DMS53 treated with DMSO at 0.1 percent for 48 hours (cell line): ENCODE measurements around the gene UTP3.
"Not testable (repeated sequence)": the region's sequence is repeated elsewhere in the genome, so short reads cannot be mapped to it uniquely, and the experiment has no call there.

ENCODE experiments used
- DNase-seq: peaks from one replicate; lab custom pipeline; 2025; ENCODE audit not compliant: unreplicated experiment; lab: John Stamatoyannopoulos, UW

The UTP3 gene

GRCh38 chr4:70682142-70682541 is 6.2 kb upstream of the UTP3 start:
- not testable (repeated sequence) for DNase-seq

- no peak for DNase-seq
Measured at GRCh38 chr4:70687392-70687791, 940 bp upstream of the UTP3 start.

- no peak for DNase-seq
Measured at GRCh38 chr4:70688795-70689231, 481 bp downstream of the UTP3 start.

GRCh38 chr4:70691661-70692060 is 3.3 kb downstream of the UTP3 start:
- no peak for DNase-seq

GRCh38 chr4:70694633-70695032 is 6.3 kb downstream of the UTP3 start:
- DNase-seq = not testable (repeated sequence)

- DNase-seq = not testable (repeated sequence)
Measured at GRCh38 chr4:70698435-70698834, 10.1 kb downstream of the UTP3 start.

GRCh38 chr4:70700712-70701111 is 12.4 kb downstream of the UTP3 start:
- DNase-seq = no peak

- DNase-seq = no peak
Measured at GRCh38 chr4:70701271-70701670, 12.9 kb downstream of the UTP3 start.

GRCh38 chr4:70702592-70702991 is 14.3 kb downstream of the UTP3 start:
- not testable (repeated sequence) for DNase-seq

- DNase-seq = no peak
Measured at GRCh38 chr4:70703619-70704214, 15.4 kb downstream of the UTP3 start.

GRCh38 chr4:70704215-70704930 is 16.0 kb downstream of the UTP3 start:
- peak; percentile 46 for DNase-seq

- DNase-seq = no peak
Measured at GRCh38 chr4:70704931-70705182, 16.5 kb downstream of the UTP3 start.

- peak; percentile 46 for DNase-seq
Measured at GRCh38 chr4:70705183-70706043, 17.1 kb downstream of the UTP3 start.

GRCh38 chr4:70706044-70706461 is 17.7 kb downstream of the UTP3 start:
- no peak for DNase-seq

GRCh38 chr4:70706516-70706915 is 18.2 kb downstream of the UTP3 start:
- no peak for DNase-seq

GRCh38 chr4:70709611-70710205 is 21.4 kb downstream of the UTP3 start:
- DNase-seq = no peak

- no peak for DNase-seq
Measured at GRCh38 chr4:70711599-70711998, 23.3 kb downstream of the UTP3 start.

- DNase-seq = no peak
Measured at GRCh38 chr4:70712150-70712549, 23.8 kb downstream of the UTP3 start.

GRCh38 chr4:70712604-70713452 is 24.5 kb downstream of the UTP3 start:
- no peak for DNase-seq

- DNase-seq = no peak
Measured at GRCh38 chr4:70713453-70714078, 25.2 kb downstream of the UTP3 start.
